ENCODE data around the gene NLE1.
"Not testable (repeated sequence)": the region's sequence is repeated elsewhere in the genome, so short reads cannot be mapped to it uniquely, and the experiment has no call there.

NLE1 gene

DNA sequence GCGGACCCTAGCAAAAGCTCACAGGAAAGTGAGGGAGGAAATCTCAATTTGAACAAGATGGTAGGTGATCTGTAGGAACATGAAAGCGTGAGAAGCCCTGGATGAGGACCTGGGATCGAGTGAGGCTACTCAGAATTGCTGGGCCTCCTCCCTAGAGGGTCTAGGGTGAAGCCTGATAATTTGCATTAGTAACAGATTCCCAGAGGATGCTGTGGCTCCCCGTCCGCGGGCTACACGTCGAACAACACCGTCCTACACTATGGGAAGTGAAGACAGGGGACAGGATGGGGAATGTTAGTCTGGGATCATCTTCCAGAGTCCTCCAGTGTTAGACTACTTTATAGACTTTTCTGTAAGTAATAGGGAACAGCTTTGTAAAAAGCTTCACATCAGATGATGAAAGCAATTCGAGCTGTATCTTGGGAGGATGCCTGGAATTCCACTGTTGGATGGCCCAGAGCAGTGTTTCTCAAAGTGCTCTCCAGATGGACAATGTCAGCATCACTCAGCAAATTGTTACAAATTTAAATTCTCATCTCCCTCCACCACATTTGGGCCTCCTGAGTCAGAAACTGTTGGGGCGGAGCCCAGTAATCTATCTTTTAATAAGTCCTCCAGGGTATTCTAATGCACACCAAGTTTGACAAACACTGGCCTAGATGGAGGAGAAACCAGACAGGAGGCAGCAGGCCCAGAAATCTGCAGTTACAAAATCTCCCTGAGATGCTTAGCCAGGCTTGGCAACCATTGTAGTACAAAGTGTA, 14.2 kb downstream of the NLE1 start:
- Histone ChIP-seq H3K4me3 (ENCODE audit: low read depth, low read length) (no peak overlapping the region), H3K9ac (ENCODE audit: low read depth, low read length) (no peak overlapping the region)

GRCh38 chr17:35121315-35121714, 20.8 kb downstream of the NLE1 start, which contains the start of gene FNDC8:
FNDC8 (plus strand) TSS chr17:35121615; CDS start chr17:35121694, 79 bp downstream.
- Histone ChIP-seq H3K9ac (ENCODE audit: low read depth, low read length) (no peak within 1 kb of the TSS), H3K27ac (ENCODE audit: low read depth, low read length) (no peak within 1 kb of the TSS), H3K4me3 (ENCODE audit: low read depth, low read length) (no peak within 1 kb of the TSS), H3K9me3 (ENCODE audit: control insufficient read depth, insufficient read depth, low read length) (no peaks in the 10 kb centered on the region), H3K27me3 (ENCODE audit: control insufficient read depth, insufficient read depth, low read length) (no peaks in the 10 kb centered on the region), H3K36me3 (ENCODE audit: control insufficient read depth, insufficient read depth, low read length) (no peaks in the 10 kb centered on the region), H3K4me1 (ENCODE audit: control insufficient read depth, insufficient read depth, low read length) (0 out of 2 replicates have a peak, but pooled peaks cover 3% of the 10 kb centered on the region)

More for the DNA sequence above, 14.2 kb downstream of the NLE1 start:
- Histone ChIP-seq H3K27ac (ENCODE audit: low read depth, low read length) (no peak overlapping the region), H3K9me3 (ENCODE audit: control insufficient read depth, insufficient read depth, low read length) (no peaks in the 10 kb centered on the region), H3K36me3 (ENCODE audit: control insufficient read depth, insufficient read depth, low read length) (peaks cover 23% of the 10 kb centered on the region), H3K4me1 (ENCODE audit: control insufficient read depth, insufficient read depth, low read length) (no peaks in the 10 kb centered on the region), H3K27me3 (ENCODE audit: control insufficient read depth, insufficient read depth, low read length) (no peaks in the 10 kb centered on the region)

DNA sequence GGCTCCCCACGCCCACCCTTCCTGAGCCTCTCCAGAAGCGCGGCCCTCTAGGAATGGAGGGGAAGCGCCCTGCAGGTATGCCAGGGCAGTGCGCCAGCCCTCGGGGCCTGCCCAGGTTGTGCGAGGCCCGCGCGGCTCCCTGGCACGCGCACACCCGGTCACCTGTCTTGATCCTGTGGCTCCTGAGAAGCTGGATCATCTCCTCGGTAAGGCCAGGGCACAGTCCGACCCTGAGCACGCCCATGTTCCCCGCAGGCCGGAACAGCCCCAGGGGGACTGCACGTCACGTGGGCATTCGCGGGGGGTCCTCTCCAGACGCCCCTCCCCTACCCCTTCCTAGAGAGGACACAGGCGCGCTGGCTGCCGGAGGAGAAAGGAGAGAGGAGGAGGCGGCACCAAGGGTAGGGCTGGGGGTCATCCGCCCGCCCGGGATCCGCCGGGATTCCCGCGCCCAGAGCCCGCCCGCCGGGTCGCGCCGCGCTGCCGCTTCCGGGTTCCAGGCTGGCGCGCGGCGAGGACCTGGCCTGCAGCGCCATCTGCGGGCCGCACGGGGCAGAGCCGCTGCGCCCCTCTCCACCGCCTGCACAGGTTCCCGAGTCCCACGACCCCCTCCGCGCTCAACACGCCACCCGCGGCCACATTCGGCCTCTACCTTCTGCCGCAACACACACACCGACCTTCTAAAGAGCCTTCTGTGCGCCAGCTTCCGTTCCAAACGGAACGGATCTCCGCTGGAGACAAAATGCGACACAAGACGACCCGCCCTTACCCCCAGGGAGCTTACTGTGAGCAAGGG, 22.5 kb downstream of the NLE1 start, which contains the start of gene RAD51D:
Gene RAD51D (minus strand): TSS at position 491 of the 796 bp plus-strand sequence. CDS start 247 bp downstream, at position 244.
- H3K9ac ChIP-seq (ENCODE audit: low read depth, low read length): peak within 1 kb of the TSS; percentile 62
- H3K9me3 ChIP-seq (ENCODE audit: control insufficient read depth, insufficient read depth, low read length): no peaks in the 10 kb centered on the region
- 0 out of 2 replicates have a peak, but pooled peaks cover 7% of the 10 kb centered on the region for H3K4me1 ChIP-seq (ENCODE audit: control insufficient read depth, insufficient read depth, low read length)
- H3K27me3 ChIP-seq (ENCODE audit: control insufficient read depth, insufficient read depth, low read length): no peaks in the 10 kb centered on the region
- peak within 1 kb of the TSS; percentile 69 for H3K4me3 ChIP-seq (ENCODE audit: low read depth, low read length)
- H3K36me3 ChIP-seq (ENCODE audit: control insufficient read depth, insufficient read depth, low read length): no peaks in the 10 kb centered on the region
- peak within 1 kb of the TSS; percentile 87 for H3K27ac ChIP-seq (ENCODE audit: low read depth, low read length)

GRCh38 chr17:35117984-35118383, 24.1 kb downstream of the NLE1 start:
- no peaks in the 10 kb centered on the region for H3K9me3 ChIP-seq (ENCODE audit: control insufficient read depth, insufficient read depth, low read length)
- H3K4me1 ChIP-seq (ENCODE audit: control insufficient read depth, insufficient read depth, low read length): 0 out of 2 replicates have a peak, but pooled peaks cover 7% of the 10 kb centered on the region
- no peaks in the 10 kb centered on the region for H3K27me3 ChIP-seq (ENCODE audit: control insufficient read depth, insufficient read depth, low read length)
- H3K36me3 ChIP-seq (ENCODE audit: control insufficient read depth, insufficient read depth, low read length): no peaks in the 10 kb centered on the region
- H3K27ac ChIP-seq (ENCODE audit: low read depth, low read length): no peak overlapping the region
- no peak overlapping the region for H3K4me3 ChIP-seq (ENCODE audit: low read depth, low read length)
- no peak overlapping the region for H3K9ac ChIP-seq (ENCODE audit: low read depth, low read length)

- H3K36me3 ChIP-seq (ENCODE audit: control insufficient read depth, insufficient read depth, low read length): no peaks in the 10 kb centered on the region
- peak overlapping the region; percentile 14 for H3K27ac ChIP-seq (ENCODE audit: low read depth, low read length)
- no peaks in the 10 kb centered on the region for H3K9me3 ChIP-seq (ENCODE audit: control insufficient read depth, insufficient read depth, low read length)
- H3K4me3 ChIP-seq (ENCODE audit: low read depth, low read length): no peak overlapping the region
- no peaks in the 10 kb centered on the region for H3K27me3 ChIP-seq (ENCODE audit: control insufficient read depth, insufficient read depth, low read length)
- H3K9ac ChIP-seq (ENCODE audit: low read depth, low read length): no peak overlapping the region
- H3K4me1 ChIP-seq (ENCODE audit: control insufficient read depth, insufficient read depth, low read length): 0 out of 2 replicates have a peak, but pooled peaks cover 7% of the 10 kb centered on the region
These were observed 25.3 kb downstream of the NLE1 start for GRCh38 chr17:35116845-35117244.

- not testable (repeated sequence) for H3K27me3 ChIP-seq (ENCODE audit: control insufficient read depth, insufficient read depth, low read length); H3K27ac ChIP-seq (ENCODE audit: low read depth, low read length); H3K4me1 ChIP-seq (ENCODE audit: control insufficient read depth, insufficient read depth, low read length); H3K36me3 ChIP-seq (ENCODE audit: control insufficient read depth, insufficient read depth, low read length); H3K9me3 ChIP-seq (ENCODE audit: control insufficient read depth, insufficient read depth, low read length); H3K9ac ChIP-seq (ENCODE audit: low read depth, low read length); H3K4me3 ChIP-seq (ENCODE audit: low read depth, low read length)
These were observed 31.3 kb downstream of the NLE1 start for GRCh38 chr17:35110791-35111190.

GRCh38 chr17:35104844-35105450, 37.2 kb downstream of the NLE1 start:
- Histone ChIP-seq H3K9ac (ENCODE audit: low read depth, low read length) (no peak overlapping the region), H3K27me3 (ENCODE audit: control insufficient read depth, insufficient read depth, low read length) (no peaks in the 10 kb centered on the region), H3K4me3 (ENCODE audit: low read depth, low read length) (no peak overlapping the region), H3K36me3 (ENCODE audit: control insufficient read depth, insufficient read depth, low read length) (peaks cover 42% of the 10 kb centered on the region), H3K9me3 (ENCODE audit: control insufficient read depth, insufficient read depth, low read length) (no peaks in the 10 kb centered on the region), H3K27ac (ENCODE audit: low read depth, low read length) (no peak overlapping the region), H3K4me1 (ENCODE audit: control insufficient read depth, insufficient read depth, low read length) (no peaks in the 10 kb centered on the region)

GRCh38 chr17:35103271-35103670, 38.8 kb downstream of the NLE1 start:
- H3K36me3 ChIP-seq (ENCODE audit: control insufficient read depth, insufficient read depth, low read length): peaks cover 54% of the 10 kb centered on the region

GRCh38 chr17:35101725-35102124, 40.4 kb downstream of the NLE1 start:
- no peaks in the 10 kb centered on the region for H3K4me1 ChIP-seq (ENCODE audit: control insufficient read depth, insufficient read depth, low read length)
- no peaks in the 10 kb centered on the region for H3K27me3 ChIP-seq (ENCODE audit: control insufficient read depth, insufficient read depth, low read length)
- no peak overlapping the region for H3K27ac ChIP-seq (ENCODE audit: low read depth, low read length)
- no peak overlapping the region for H3K9ac ChIP-seq (ENCODE audit: low read depth, low read length)
- H3K9me3 ChIP-seq (ENCODE audit: control insufficient read depth, insufficient read depth, low read length): no peaks in the 10 kb centered on the region
- peaks cover 54% of the 10 kb centered on the region for H3K36me3 ChIP-seq (ENCODE audit: control insufficient read depth, insufficient read depth, low read length)
- no peak overlapping the region for H3K4me3 ChIP-seq (ENCODE audit: low read depth, low read length)

More at GRCh38 chr17:35103271-35103670, 38.8 kb downstream of the NLE1 start:
- Histone ChIP-seq H3K9me3 (ENCODE audit: control insufficient read depth, insufficient read depth, low read length) (no peaks in the 10 kb centered on the region), H3K4me1 (ENCODE audit: control insufficient read depth, insufficient read depth, low read length) (no peaks in the 10 kb centered on the region), H3K9ac (ENCODE audit: low read depth, low read length) (no peak overlapping the region), H3K27ac (ENCODE audit: low read depth, low read length) (no peak overlapping the region), H3K27me3 (ENCODE audit: control insufficient read depth, insufficient read depth, low read length) (no peaks in the 10 kb centered on the region), H3K4me3 (ENCODE audit: low read depth, low read length) (no peak overlapping the region)

DNA sequence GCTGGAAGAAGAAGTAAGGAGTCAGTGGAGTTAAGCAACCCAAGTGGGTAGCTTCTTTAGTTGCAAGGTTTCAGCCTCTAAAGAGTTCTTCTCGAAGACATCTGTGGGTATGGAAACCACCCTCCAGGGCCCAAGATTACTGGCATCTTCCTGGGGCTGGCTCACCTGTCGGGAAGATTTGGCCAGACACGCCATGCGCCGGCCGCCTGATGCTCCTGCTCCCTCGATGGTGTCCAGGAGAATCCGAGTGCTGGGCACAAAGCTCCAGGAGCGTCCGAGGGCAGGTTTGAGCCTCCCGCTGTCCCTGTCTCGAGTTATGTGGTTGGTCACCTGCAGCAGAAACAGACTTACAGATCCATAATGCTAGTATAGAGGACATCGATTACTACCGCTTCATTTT, 41.1 kb downstream of the NLE1 start:
- Histone ChIP-seq H3K27ac (ENCODE audit: low read depth, low read length) (no peak overlapping the region), H3K27me3 (ENCODE audit: control insufficient read depth, insufficient read depth, low read length) (no peaks in the 10 kb centered on the region), H3K4me3 (ENCODE audit: low read depth, low read length) (no peak overlapping the region), H3K9me3 (ENCODE audit: control insufficient read depth, insufficient read depth, low read length) (no peaks in the 10 kb centered on the region), H3K9ac (ENCODE audit: low read depth, low read length) (no peak overlapping the region), H3K4me1 (ENCODE audit: control insufficient read depth, insufficient read depth, low read length) (no peaks in the 10 kb centered on the region), H3K36me3 (ENCODE audit: control insufficient read depth, insufficient read depth, low read length) (peaks cover 51% of the 10 kb centered on the region)
